DMS53 (cell line): ENCODE measurements around the gene MAN2A1.

ENCODE experiments used
- DNase-seq: peaks from one replicate; lab custom pipeline; 2025; lab: John Stamatoyannopoulos, UW

Gene MAN2A1

GRCh38 chr5:109907189-109907588 lies 217.5 kb downstream of the MAN2A1 start:
- DNase-seq, result no peak

GRCh38 chr5:109907731-109908130 lies 218.0 kb downstream of the MAN2A1 start:
- no peak for DNase-seq

GRCh38 chr5:109908366-109908765 lies 218.6 kb downstream of the MAN2A1 start:
- no peak for DNase-seq

- no peak for DNase-seq
Measured at GRCh38 chr5:109910874-109911273, 221.1 kb downstream of the MAN2A1 start.

GRCh38 chr5:109911731-109912130 lies 222.0 kb downstream of the MAN2A1 start:
- DNase-seq, result no peak

GRCh38 chr5:109914906-109915305 lies 225.2 kb downstream of the MAN2A1 start:
- DNase-seq, result no peak

- DNase-seq, result no peak
Measured at GRCh38 chr5:109916481-109917153, 226.9 kb downstream of the MAN2A1 start.
